GM18951 (cell line): ENCODE measurements around the gene SETD1B.
"Not testable (repeated sequence)": the region's sequence is repeated elsewhere in the genome, so short reads cannot be mapped to it uniquely, and the experiment has no call there.

Experiments used
- POLR2A ChIP-seq: IDR thresholded peaks from 4 replicates; pipeline ENCODE4 v1.6.1; 2011; ENCODE audit warnings: mild to moderate bottlenecking; ENCODE audit not compliant: insufficient read length, insufficient read depth; ENCODE audit errors: extremely low read depth
- in situ Hi-C: fragments of 300-500 bp; cut with MboI; formaldehyde crosslinking; loops from one replicate; pipeline ENCODE4 v1.12.0; 2022; ENCODE audit warnings: low sequenced_read_pairs, mixed read lengths, inconsistent platforms; ENCODE audit not compliant: unreplicated experiment

The SETD1B gene

DNA sequence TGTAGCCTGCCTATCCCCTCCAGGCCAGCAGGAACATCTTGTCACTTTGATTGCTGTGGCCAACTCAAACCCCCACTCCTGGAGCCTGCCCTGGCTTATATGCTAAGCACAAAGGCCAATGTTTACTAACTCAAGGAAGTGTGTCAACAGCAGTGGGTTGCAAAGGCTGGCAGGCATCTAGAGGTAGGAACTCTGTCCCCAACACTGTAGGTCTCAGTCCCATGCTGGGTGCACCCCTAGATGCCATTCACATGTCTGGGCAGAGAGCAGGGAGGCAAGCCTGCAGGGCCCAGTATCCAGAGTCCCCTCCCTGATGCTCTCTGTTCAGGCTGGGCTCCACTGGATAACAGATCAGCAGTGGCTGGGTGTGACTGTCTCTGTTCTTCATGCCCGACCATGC lies 56.4 kb downstream of the SETD1B start:
- in situ Hi-C loops, result no loop called here
- no peak for TF ChIP-seq POLR2A

GRCh38 chr12:121860699-121861098 lies 56.9 kb downstream of the SETD1B start:
- in situ Hi-C loops, result not testable (repeated sequence)

DNA sequence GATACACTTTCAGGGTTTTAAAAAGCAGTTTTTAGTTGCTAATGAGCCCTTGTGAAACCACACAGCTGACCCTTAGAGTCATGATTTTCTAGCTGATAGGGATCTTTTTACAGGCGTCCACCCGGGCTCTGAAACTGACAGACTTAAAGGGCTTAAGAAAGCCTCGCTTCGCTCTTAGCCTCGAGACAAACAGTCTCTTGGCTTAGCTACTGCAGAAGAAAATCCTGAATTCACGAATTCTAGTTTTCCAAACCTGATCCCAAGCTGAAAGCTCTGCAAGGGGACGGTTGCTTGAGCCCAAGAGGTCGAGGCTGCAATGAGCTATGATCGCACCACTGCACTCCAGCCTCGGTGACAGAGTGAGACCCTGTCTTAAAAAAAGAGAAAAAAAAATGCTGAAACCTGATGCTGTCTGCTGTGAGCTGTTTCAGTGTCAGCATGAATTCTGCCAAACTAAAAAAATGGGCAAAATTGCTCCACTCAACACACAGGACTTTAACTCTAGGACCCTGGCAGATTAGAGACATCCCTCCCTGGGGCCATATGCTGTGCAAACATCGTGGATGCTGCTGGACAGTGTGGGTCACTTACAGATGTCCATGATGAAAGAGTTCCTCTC lies 57.9 kb downstream of the SETD1B start:
- TF ChIP-seq POLR2A, result no peak
- in situ Hi-C loops, result no loop called here

- in situ Hi-C loops, result no loop called here
- TF ChIP-seq POLR2A, result no peak
Observed at GRCh38 chr12:121866331-121866730, 62.5 kb downstream of the SETD1B start.

DNA sequence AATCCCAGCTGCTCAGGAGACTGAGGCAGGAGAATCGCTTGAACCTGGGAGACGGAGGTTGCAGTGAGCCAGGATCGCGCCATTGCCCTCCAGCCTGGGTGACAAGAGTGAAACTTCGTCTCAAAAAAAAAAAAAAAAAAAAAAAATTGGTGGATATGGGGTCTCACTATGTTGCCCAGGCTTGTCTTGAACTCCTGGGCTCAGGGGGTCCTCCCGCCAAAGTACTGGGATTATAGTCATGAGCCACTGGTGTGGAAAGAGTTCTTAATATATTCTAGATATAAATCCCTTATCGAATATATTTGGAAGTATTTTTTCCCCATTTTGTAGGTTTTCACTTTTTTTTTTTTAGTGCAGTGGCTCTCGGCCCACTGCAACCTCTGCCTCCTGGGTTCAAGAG lies 65.4 kb downstream of the SETD1B start:
- in situ Hi-C loops, result not testable (repeated sequence)

DNA sequence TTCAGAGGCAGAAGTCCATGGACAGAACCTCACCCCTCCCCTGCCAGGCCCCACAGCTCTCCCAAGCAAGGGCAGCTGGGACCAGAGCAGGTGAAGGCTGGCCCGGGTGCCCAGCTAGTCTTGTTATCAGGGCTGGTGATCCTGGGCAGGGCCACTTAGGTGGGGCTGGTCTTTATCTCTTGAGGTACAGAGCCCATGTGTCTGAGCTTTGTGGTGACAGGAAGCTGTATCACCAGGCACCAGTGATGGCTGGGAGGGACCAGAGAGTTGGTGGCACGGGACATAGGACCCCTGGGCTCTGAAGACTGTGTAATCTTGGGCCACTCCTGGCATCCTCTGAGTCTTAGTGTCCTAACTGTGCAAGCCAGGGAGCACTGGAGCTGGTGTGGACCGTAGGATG lies 67.7 kb downstream of the SETD1B start:
- TF ChIP-seq POLR2A, result no peak
- in situ Hi-C loops, result no loop called here

DNA sequence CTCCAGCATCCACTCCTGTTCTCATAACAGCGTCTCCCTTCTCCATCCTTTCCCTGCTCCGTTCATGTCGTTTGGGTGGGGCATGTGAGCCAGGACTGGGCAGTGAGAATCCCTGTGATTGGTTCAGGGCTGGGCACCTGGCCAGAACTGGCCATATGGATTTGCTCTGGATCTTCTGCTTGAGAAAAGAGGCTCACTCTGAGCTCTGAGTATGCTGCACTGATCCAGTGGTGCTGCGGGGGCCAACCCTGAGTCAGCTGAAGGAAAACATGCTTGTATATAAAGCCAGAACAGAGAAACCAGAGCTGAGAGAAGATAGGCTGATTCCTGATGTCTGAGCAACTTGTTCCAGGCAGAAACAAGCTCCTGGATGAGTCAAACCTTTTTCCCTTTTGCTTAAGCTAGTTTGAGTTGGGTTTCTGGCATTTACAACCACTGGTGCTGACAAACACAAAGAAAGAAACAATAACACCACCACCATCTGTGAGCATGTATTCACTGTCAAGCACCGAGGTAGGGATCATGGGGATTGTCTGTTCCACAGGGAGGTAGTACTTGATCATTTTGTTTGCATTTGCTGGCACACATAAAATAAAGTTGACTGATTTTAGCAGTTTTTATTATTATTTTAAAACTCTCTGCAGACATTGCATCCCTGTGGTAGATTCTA lies 68.9 kb downstream of the SETD1B start:
- TF ChIP-seq POLR2A, result no peak
- in situ Hi-C loops, result no loop called here

DNA sequence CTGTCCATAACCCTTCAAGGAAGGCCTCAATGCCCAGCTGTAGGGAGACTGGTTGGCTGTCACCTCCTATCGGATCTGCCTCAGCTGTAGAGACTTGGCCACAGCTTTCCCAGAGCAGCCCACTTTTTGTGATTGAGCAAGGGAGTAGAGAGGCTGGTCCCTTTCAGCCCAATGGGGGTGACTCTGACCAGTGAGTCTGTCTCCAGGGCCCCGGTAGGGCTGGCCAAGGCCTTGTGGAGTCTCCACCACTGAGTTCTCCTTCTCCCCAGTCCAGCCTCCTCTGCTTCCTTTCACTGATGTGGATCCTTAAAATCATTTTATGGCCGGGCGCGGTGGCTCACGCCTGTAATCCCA lies 69.4 kb downstream of the SETD1B start:
- in situ Hi-C loops, result no loop called here

DNA sequence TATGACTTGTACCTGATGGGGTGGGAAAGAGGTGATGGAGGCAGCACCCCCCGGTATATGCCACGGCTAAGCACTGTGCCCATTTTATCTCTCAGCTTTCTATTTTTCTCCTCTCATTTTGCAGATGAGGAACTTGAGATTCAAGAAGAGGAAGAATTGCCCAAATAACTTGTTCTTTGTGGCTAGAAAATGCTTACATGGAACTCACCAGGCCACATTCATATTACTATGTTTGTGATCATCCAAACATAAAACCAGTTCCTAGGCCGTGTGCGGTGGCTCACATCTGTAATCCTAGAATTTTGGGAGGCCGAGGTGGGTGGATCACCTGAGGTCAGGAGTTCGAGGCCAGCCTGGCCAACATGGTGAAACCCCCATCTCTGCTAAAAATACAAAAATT lies 70.3 kb downstream of the SETD1B start:
- no peak for TF ChIP-seq POLR2A
- in situ Hi-C loops, result no loop called here

More for the DNA sequence above, 69.4 kb downstream of the SETD1B start:
- no peak for TF ChIP-seq POLR2A

DNA sequence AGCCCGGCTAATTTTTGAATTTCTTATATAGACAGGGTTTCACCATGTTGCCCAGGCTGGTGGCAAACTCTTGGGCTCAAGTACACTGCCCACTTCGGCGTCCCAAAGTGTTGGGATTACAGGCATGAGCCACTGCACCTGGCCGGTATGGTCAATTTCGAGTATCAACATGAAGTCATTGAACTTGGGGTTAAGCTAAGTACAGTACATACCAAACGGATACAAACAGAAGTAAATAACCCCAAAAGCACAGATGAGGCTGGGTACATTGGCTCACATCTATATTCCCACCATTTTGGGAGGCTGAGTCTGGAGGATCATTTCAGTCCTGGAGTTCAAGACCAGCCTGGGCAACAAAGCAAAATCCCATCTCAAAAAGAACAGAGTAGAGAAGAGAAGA lies 71.8 kb downstream of the SETD1B start:
- TF ChIP-seq POLR2A, result no peak
- in situ Hi-C loops, result no loop called here

DNA sequence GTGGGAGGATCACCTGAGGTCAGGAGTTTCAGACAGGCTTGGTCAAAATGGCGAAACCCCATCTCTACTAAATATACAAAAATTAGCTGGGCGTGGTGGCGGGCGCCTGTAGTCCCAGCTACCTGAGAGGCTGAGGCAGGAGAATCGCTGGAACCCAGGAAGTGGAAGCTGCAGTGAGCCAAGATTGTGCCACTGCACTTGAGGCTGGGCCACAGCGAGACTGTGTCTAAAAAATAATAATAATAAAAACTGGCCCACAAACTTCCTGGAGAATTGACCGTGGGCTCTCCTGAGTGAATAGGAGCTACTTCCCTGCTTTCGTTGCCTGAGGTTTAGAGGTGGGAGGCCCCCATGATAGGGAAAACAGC lies 72.3 kb downstream of the SETD1B start:
- in situ Hi-C loops, result not testable (repeated sequence)
